ENCODE results near the gene SORBS1. TPM values are rescaled to one million over a fixed set of nuclear protein-coding genes. Genes with fewer than 3 reads are reported as not detected.

SORBS1 gene
- total and polyA plus RNA-seq, 2 of the 13 experiments (the other 11 are each of a cell fraction or from before 2014, with no cell fraction given), result 16.8 to 39.8 TPM

- no peak for TF ChIP-seq AKNA (CRISPR knock-in tag; IDR thresholded peaks at IDR 0.05; ENCODE audit: borderline replicate concordance)
- TF ChIP-seq RFXANK (CRISPR knock-in tag; IDR thresholded peaks at IDR 0.05), result no peak
- TF ChIP-seq ZSCAN5A (CRISPR knock-in tag; IDR thresholded peaks at IDR 0.05; ENCODE audit: borderline replicate concordance), result no peak
- TF ChIP-seq SNAPC5 (CRISPR knock-in tag; IDR thresholded peaks at IDR 0.05; ENCODE audit: borderline replicate concordance), result no peak
- no peak for TF ChIP-seq ZNF468 (CRISPR knock-in tag; IDR thresholded peaks at IDR 0.05)
- no peak for TF ChIP-seq KLF6 (CRISPR knock-in tag; IDR thresholded peaks at IDR 0.05)
- TF ChIP-seq CERS6 (CRISPR knock-in tag; IDR thresholded peaks at IDR 0.05), result no peak
- no peak for TF ChIP-seq GFI1 (CRISPR knock-in tag; IDR thresholded peaks at IDR 0.05; ENCODE audit: borderline replicate concordance)
- no peak for TF ChIP-seq SAP130 (CRISPR knock-in tag; IDR thresholded peaks at IDR 0.05; ENCODE audit: low read depth)
- TF ChIP-seq THAP9 (CRISPR knock-in tag; IDR thresholded peaks at IDR 0.05; ENCODE audit: borderline replicate concordance), result no peak
Observed at GRCh38 chr10:95567903-95568630, 6.9 kb upstream of the SORBS1 start (continued).
